Endothelial cell of umbilical vein (primary cell): ENCODE data around the gene HSD17B14. TPM values are rescaled to one million over a fixed set of nuclear protein-coding genes. Genes with fewer than 3 reads are reported as not detected.
A peak's percentile ranks its signal among the peaks of the same experiment; 100 is the strongest.
"Not testable (repeated sequence)": the region's sequence is repeated elsewhere in the genome, so short reads cannot be mapped to it uniquely, and the experiment has no call there.

Source experiments
- BruUV-seq: library from RNA; stranded (reverse); fragments of 400-500 nt; replicated peaks from 2 replicates; lab custom pipeline; 2021; lab: Mats Ljungman, UMichigan
- CTCF ChIA-PET: fragments of 300-600, 350-600 bp; sonication (Branson Sonifier 250); formaldehyde crosslinking; loops from one replicate; lab custom pipeline; 2021; ENCODE audit warnings: antibody characterized with exemption, inconsistent platforms; lab: Charles Lee
- POLR2A ChIA-PET: fragments of 300-600, 350-600 bp; sonication (Branson Sonifier 250); formaldehyde crosslinking; loops from one replicate; lab custom pipeline; 2021; ENCODE audit warnings: antibody characterized with exemption, inconsistent platforms; lab: Charles Lee
- DNase-seq: peaks from one replicate; pipeline ENCODE4 v3.0.0-alpha.2; 2011; ENCODE audit warnings: low read depth, low spot score
- FAIRE-seq: peaks from 2 replicates; lab custom pipeline; 2011; peaks lifted over from hg19 to GRCh38; lab: Jason Lieb, UNC
- H2AFZ ChIP-seq: 2 replicates; pipeline ENCODE4 v1.6.0; 2012; ENCODE audit warnings: low read depth, low read length, control low read depth, inconsistent platforms
- H3K27ac ChIP-seq: 2 replicates; pipeline ENCODE4 v1.5.1; 2011; ENCODE audit warnings: low read depth, mild to moderate bottlenecking, control low read depth, low read length, moderate library complexity; ENCODE audit not compliant: insufficient read depth
- H3K27me3 ChIP-seq, 2 experiments: 2 replicates each; pipeline versions ENCODE4 v1.6.0 to v1.6.1; 2011; ENCODE audit warnings: low read length in 2 of 2, mixed read lengths in 1 of 2; ENCODE audit not compliant: control insufficient read depth in 2 of 2, insufficient read depth in 2 of 2
- H3K36me3 ChIP-seq, 2 experiments: 2 replicates in 1 of 2; 3 replicates in 1 of 2; pipeline ENCODE4 v1.5.1; 2011; ENCODE audit warnings: low read length in 2 of 2, mild to moderate bottlenecking in 1 of 2, moderate library complexity in 1 of 2; ENCODE audit not compliant: control insufficient read depth in 2 of 2, insufficient read depth in 2 of 2; ENCODE audit errors: extremely low read depth in 1 of 2
- H3K4me1 ChIP-seq: 3 replicates; pipeline ENCODE4 v1.5.1; 2011; ENCODE audit warnings: mild to moderate bottlenecking, low read length; ENCODE audit not compliant: control insufficient read depth, insufficient read depth; ENCODE audit errors: extremely low read depth
- H3K4me2 ChIP-seq: 2 replicates; pipeline ENCODE4 v1.6.1; 2011; ENCODE audit warnings: low read length, control low read depth, mixed read lengths; ENCODE audit not compliant: insufficient read depth
- H3K4me3 ChIP-seq, 3 experiments: fragments of 200-600 bp in 1 of 3; sonication (generic), shearing (Covaris generic) in 1 of 3; replicated peaks in 1 of 3; 2 replicates each; pipeline ENCODE4 v1.5.1; 2011 to 2016; ENCODE audit warnings: control low read depth in 3 of 3, low read length in 3 of 3, mild to moderate bottlenecking in 2 of 3, inconsistent platforms in 1 of 3, low read depth in 1 of 3, moderate library complexity in 1 of 3; ENCODE audit not compliant: insufficient read depth in 1 of 3
- H3K79me2 ChIP-seq: 2 replicates; pipeline ENCODE4 v1.6.0; 2012; ENCODE audit warnings: low read length, inconsistent platforms; ENCODE audit not compliant: control insufficient read depth, insufficient read depth
- H3K9ac ChIP-seq: replicated peaks from 2 replicates; pipeline ENCODE3; 2011; ENCODE audit warnings: low read length, control low read depth; ENCODE audit not compliant: insufficient read depth; ENCODE audit errors: extremely low read depth
- H3K9me1 ChIP-seq: replicated peaks from 3 replicates; pipeline ENCODE4 v1.6.0; 2011; ENCODE audit warnings: mild to moderate bottlenecking, low read length; ENCODE audit not compliant: control insufficient read depth, insufficient read depth; ENCODE audit errors: extremely low read depth
- H3K9me3 ChIP-seq: replicated peaks from 2 replicates; pipeline ENCODE4 v1.5.1; 2012; ENCODE audit warnings: low read length, inconsistent platforms; ENCODE audit not compliant: control insufficient read depth, insufficient read depth
- H4K20me1 ChIP-seq: replicated peaks from 2 replicates; pipeline ENCODE3; 2011; ENCODE audit warnings: mild to moderate bottlenecking, low read length; ENCODE audit not compliant: control insufficient read depth, insufficient read depth; ENCODE audit errors: extremely low read depth
- FOS ChIP-seq: IDR thresholded peaks from 2 replicates; pipeline ENCODE4 v1.6.1; 2011; ENCODE audit warnings: mild to moderate bottlenecking, low read length, moderate library complexity, borderline replicate concordance; ENCODE audit not compliant: insufficient read depth
- GATA2 ChIP-seq: IDR thresholded peaks from 2 replicates; pipeline ENCODE4 v1.7.0; 2011; ENCODE audit warnings: low read depth, mild to moderate bottlenecking, moderate library complexity, mixed read lengths, low read length; ENCODE audit not compliant: insufficient read length, insufficient read depth
- JUN ChIP-seq: IDR thresholded peaks from 2 replicates; pipeline ENCODE4 v1.6.1; 2011; ENCODE audit warnings: borderline replicate concordance, low read depth; ENCODE audit not compliant: insufficient read length, insufficient read depth
- MAX ChIP-seq: IDR thresholded peaks from 2 replicates; pipeline ENCODE4 v1.6.1; 2011; ENCODE audit not compliant: insufficient read depth, insufficient read length
- MYC ChIP-seq: IDR thresholded peaks from one replicate; pipeline ENCODE4 v1.6.1; 2011; ENCODE audit warnings: mild to moderate bottlenecking, low read depth, low read length
- POLR2A ChIP-seq: IDR thresholded peaks from 2 replicates; pipeline ENCODE4 v1.6.1; 2012; ENCODE audit warnings: low read depth, mild to moderate bottlenecking, control low read depth, low read length
- POLR2AphosphoS5 ChIP-seq: IDR thresholded peaks from 2 replicates; pipeline ENCODE4 v1.6.1; 2012; ENCODE audit warnings: low read depth, mild to moderate bottlenecking, control low read depth, low read length, moderate library complexity; ENCODE audit not compliant: insufficient read depth
- dilution Hi-C: fragments of 300-500 bp; cut with MboI; formaldehyde crosslinking; loops from one replicate; pipeline ENCODE4 v1.15.0; 2019; ENCODE audit warnings: low sequenced_read_pairs; ENCODE audit not compliant: extremely low pct_ligation_motif_present
- intact Hi-C: fragments of 100-400 bp; cut with micrococcal nuclease; formaldehyde crosslinking; loops from one replicate; pipeline ENCODE4 v1.10.0; 2022
- polyA plus RNA-seq, 4 experiments: library from polyadenylated mRNA; depleted of rRNA in 3 of 4; stranded (reverse) in 3 of 4; unstranded in 1 of 4; fragments of >200 nt; gene quantifications; 2 replicates each; pipeline versions ENCODE4 v1.2.1 to v1.2.3, GENCODE V29; 2011 to 2012; ENCODE audit warnings: missing spikeins in 1 of 4
- total RNA-seq: library from RNA; stranded (reverse); gene quantifications from 2 replicates; pipeline ENCODE4 v1.2.3, GENCODE V29; 2021

HSD17B14 gene
- total and polyA plus RNA-seq, 2 donors (not counting 3 experiments of a cell fraction or from before 2014, with no cell fraction given), result 20.9 to 46.3 TPM

GRCh38 chr19:48877855-48878195 lies 41.5 kb upstream of the HSD17B14 start:
- BruUV-seq, result no TSS peak
- no peak overlapping the region for H3K27ac ChIP-seq

GRCh38 chr19:48876043-48876981 lies 40.0 kb upstream of the HSD17B14 start:
- Histone ChIP-seq H3K4me2 (peak overlapping the region; percentile 94), H3K4me1 (peaks cover 29% of the 10 kb centered on the region), H3K4me3 (peak overlapping the region; percentile 36 to 100 (median 100)), H3K79me2 (peaks cover 40% of the 10 kb centered on the region), H3K27ac (peak overlapping the region; percentile 100), H3K9ac (peak overlapping the region; percentile 100), H3K36me3 (peaks cover 17 to 20% of the 10 kb centered on the region in 2 experiments)
- FAIRE-seq (peak; percentile 84), DNase-seq (peak; percentile 76)
- H4K20me1 ChIP-seq, H2AFZ ChIP-seq, dilution Hi-C loops, H3K27me3 ChIP-seq, H3K9me3 ChIP-seq, intact Hi-C loops, H3K9me1 ChIP-seq: not testable (repeated sequence)
- CTCF ChIA-PET, result interaction anchor here (1.6 to 6.0 kb wide), 2 partner anchors 33 to 94 kb away, joined by 5 to 45 read pairs; no protein-coding TSS in a partner anchor
- POLR2A ChIA-PET, result interaction anchor here (0.6 to 2.3 kb wide), 6 partner anchors 9 to 1276 kb away, joined by 3 to 14 read pairs (median 4); partner anchors contain the start of gene FTL
- TSS peak; percentile 78 for BruUV-seq
- TF ChIP-seq GATA2, result peak; percentile 17
- peak; percentile 63 for TF ChIP-seq JUN
- TF ChIP-seq FOS, result peak; percentile 66
- TF ChIP-seq POLR2AphosphoS5, result peak; percentile 35
- peak; percentile 10 for TF ChIP-seq POLR2A

More at GRCh38 chr19:48877855-48878195, 41.5 kb upstream of the HSD17B14 start:
- Histone ChIP-seq H3K36me3 (peaks cover 17 to 20% of the 10 kb centered on the region in 2 experiments), H3K79me2 (peaks cover 35% of the 10 kb centered on the region), H3K9me1 (no peaks in the 10 kb centered on the region), H3K9me3 (no peaks in the 10 kb centered on the region), H3K4me1 (peaks cover 29% of the 10 kb centered on the region), H3K27me3 (no peaks in the 10 kb centered on the region), H3K4me2 (no peak overlapping the region), H2AFZ (no peak overlapping the region), H3K4me3 (no peak overlapping the region), H4K20me1 (no peaks in the 10 kb centered on the region), H3K9ac (no peak overlapping the region)
- TF ChIP-seq MAX (no peak), FOS (no peak), MYC (no peak), GATA2 (no peak), POLR2A (no peak)
- intact Hi-C loops, result no loop called here
- ChIA-PET POLR2A (no interaction called here), CTCF (interaction anchor here (1.4 to 4.4 kb wide), 2 partner anchors 35 to 93 kb away, joined by 3 to 34 read pairs; no protein-coding TSS in a partner anchor)
- DNase-seq, result peak; percentile 1
- dilution Hi-C loops, result no loop called here
- FAIRE-seq, result no peak
